K562 (cell line): Measurements from ENCODE around the gene JAK3. TPM values are rescaled to one million over a fixed set of nuclear protein-coding genes. Genes with fewer than 3 reads are reported as not detected.

ENCODE experiments used
- BDP1 ChIP-seq: IDR thresholded peaks from 3 replicates; pipeline ENCODE4 v1.6.1; 2011; ENCODE audit not compliant: insufficient read length, insufficient read depth
- CHCHD3 ChIP-seq: fragments of 250-450 bp; sonication (Bioruptor Pico); IDR thresholded peaks from 2 replicates; pipeline ENCODE4 v2.1.2; 2022; ENCODE audit warnings: mild to moderate bottlenecking
- CHD4 ChIP-seq: fragments of 200-600 bp; sonication (generic); IDR thresholded peaks from 3 replicates; pipeline ENCODE4 v1.6.1; 2012; ENCODE audit warnings: low read depth, mild to moderate bottlenecking, mixed read lengths, low read length, inconsistent platforms; ENCODE audit not compliant: insufficient read depth, insufficient replicate concordance, poor library complexity, severe bottlenecking
- CREBBP ChIP-seq: IDR thresholded peaks from one replicate; pipeline ENCODE4 v1.6.1; 2012; ENCODE audit warnings: low read depth, mild to moderate bottlenecking, control low read depth, inconsistent platforms, low read length
- CXXC5 ChIP-seq: fragments of 250-450 bp; sonication (Bioruptor Pico); IDR thresholded peaks from 2 replicates; pipeline ENCODE4 v1.8.0; 2022; ENCODE audit warnings: inconsistent platforms, mild to moderate bottlenecking, moderate library complexity
- DACH1 ChIP-seq: fragments of 450-650 bp; IDR thresholded peaks from 2 replicates; pipeline ENCODE4 v1.6.1; 2018; ENCODE audit not compliant: partially characterized antibody
- ETS2 ChIP-seq: IDR thresholded peaks from 2 replicates; pipeline ENCODE4 v1.6.1; 2016; ENCODE audit warnings: borderline replicate concordance, missing genetic modification characterization, mild to moderate bottlenecking, moderate library complexity, missing compliant biosample characterization; ENCODE audit not compliant: poor library complexity, severe bottlenecking
- GABPB2 ChIP-seq: fragments of 250-450 bp; sonication (Bioruptor Pico); conservative IDR thresholded peaks from 2 replicates; pipeline ENCODE4 v1.5.1; 2021; ENCODE audit warnings: mild to moderate bottlenecking
- GTF2A2 ChIP-seq: IDR thresholded peaks from 2 replicates; pipeline ENCODE4 v1.6.1; 2016; ENCODE audit warnings: mild to moderate bottlenecking, missing genetic modification characterization, missing compliant biosample characterization
- LEF1 ChIP-seq: fragments of 450-650 bp; IDR thresholded peaks from 2 replicates; pipeline ENCODE4 v1.6.1; 2016; ENCODE audit warnings: mild to moderate bottlenecking
- MBD2 ChIP-seq: sonication (generic); IDR thresholded peaks from 2 replicates; pipeline ENCODE4 v1.6.1; 2016; ENCODE audit warnings: low read depth, borderline replicate concordance
- NCOA4 ChIP-seq: fragments of 450-650 bp; IDR thresholded peaks from 2 replicates; pipeline ENCODE4 v1.6.1; 2018; ENCODE audit warnings: mild to moderate bottlenecking; ENCODE audit not compliant: partially characterized antibody
- SETDB1 ChIP-seq: IDR thresholded peaks from one replicate; pipeline ENCODE4 v1.6.1; 2012; ENCODE audit warnings: low read length, control low read depth, inconsistent platforms
- SP2 ChIP-seq: IDR thresholded peaks from 2 replicates; pipeline ENCODE4 v1.6.1; 2011; ENCODE audit warnings: mild to moderate bottlenecking, low read depth, low read length, moderate library complexity; ENCODE audit not compliant: poor library complexity, severe bottlenecking; ENCODE audit errors: extremely low read depth
- TFAP4 ChIP-seq: sonication (generic); formaldehyde crosslinking; IDR thresholded peaks from 2 replicates; pipeline ENCODE4 v1.8.0; 2022; ENCODE audit warnings: missing genetic modification reagents, mild to moderate bottlenecking, moderate library complexity, borderline replicate concordance
- TGIF2 ChIP-seq: sonication (generic); formaldehyde crosslinking; IDR thresholded peaks from 2 replicates; pipeline ENCODE4 v1.8.1; 2022; ENCODE audit warnings: mild to moderate bottlenecking, missing genetic modification reagents, moderate library complexity
- THAP12 ChIP-seq: fragments of 250-450 bp; sonication (Bioruptor Pico); IDR thresholded peaks from 2 replicates; pipeline ENCODE4 v1.9.0; 2021; ENCODE audit warnings: mild to moderate bottlenecking, inconsistent platforms
- polyA plus RNA-seq, 8 experiments: library from polyadenylated mRNA; depleted of rRNA in 4 of 8; stranded (reverse) in 5 of 8; unstranded in 3 of 8; fragments of >200 nt; fragmentation: Nextera tagmentation in 2 of 8; fragmentation: Illumina TruSeq in 1 of 8; extraction: Ambion mirVana in 2 of 8; extraction: Trizol in 1 of 8; gene quantifications; 2 replicates each; pipeline versions ENCODE4 v1.2.1 to v1.2.3, GENCODE V29; 2011 to 2014; ENCODE audit warnings: inconsistent platforms in 1 of 8, missing spikeins in 1 of 8
- total RNA-seq, 7 experiments: library from RNA; depleted of rRNA in 6 of 7; stranded (reverse); fragments of >200 nt in 6 of 7; fragmentation: Illumina TruSeq in 2 of 7; extraction: Trizol in 2 of 7; gene quantifications; 2 replicates each; pipeline versions ENCODE4 v1.2.1 to v1.2.3, GENCODE V29; 2011 to 2021; ENCODE audit warnings: low replicate concordance in 1 of 7
- TF ChIP-seq, protein P1 (sequence below): sonication (generic); formaldehyde crosslinking; IDR thresholded peaks from 2 replicates; pipeline ENCODE4 v1.5.0; 2020; ENCODE audit warnings: missing genetic modification reagents
- TF ChIP-seq, protein P2 (sequence below): fragments of 250-450 bp; sonication (Bioruptor Pico); IDR thresholded peaks from 2 replicates; pipeline ENCODE4 v1.8.0; 2022; ENCODE audit warnings: moderate library complexity, mild to moderate bottlenecking, inconsistent platforms

The JAK3 gene
- total and polyA plus RNA-seq, 9 of the 15 experiments (the other 6 are each of a cell fraction or from before 2014, with no cell fraction given): 0.01 to 0.18 (median 0.07) TPM; not detected in 1

DNA sequence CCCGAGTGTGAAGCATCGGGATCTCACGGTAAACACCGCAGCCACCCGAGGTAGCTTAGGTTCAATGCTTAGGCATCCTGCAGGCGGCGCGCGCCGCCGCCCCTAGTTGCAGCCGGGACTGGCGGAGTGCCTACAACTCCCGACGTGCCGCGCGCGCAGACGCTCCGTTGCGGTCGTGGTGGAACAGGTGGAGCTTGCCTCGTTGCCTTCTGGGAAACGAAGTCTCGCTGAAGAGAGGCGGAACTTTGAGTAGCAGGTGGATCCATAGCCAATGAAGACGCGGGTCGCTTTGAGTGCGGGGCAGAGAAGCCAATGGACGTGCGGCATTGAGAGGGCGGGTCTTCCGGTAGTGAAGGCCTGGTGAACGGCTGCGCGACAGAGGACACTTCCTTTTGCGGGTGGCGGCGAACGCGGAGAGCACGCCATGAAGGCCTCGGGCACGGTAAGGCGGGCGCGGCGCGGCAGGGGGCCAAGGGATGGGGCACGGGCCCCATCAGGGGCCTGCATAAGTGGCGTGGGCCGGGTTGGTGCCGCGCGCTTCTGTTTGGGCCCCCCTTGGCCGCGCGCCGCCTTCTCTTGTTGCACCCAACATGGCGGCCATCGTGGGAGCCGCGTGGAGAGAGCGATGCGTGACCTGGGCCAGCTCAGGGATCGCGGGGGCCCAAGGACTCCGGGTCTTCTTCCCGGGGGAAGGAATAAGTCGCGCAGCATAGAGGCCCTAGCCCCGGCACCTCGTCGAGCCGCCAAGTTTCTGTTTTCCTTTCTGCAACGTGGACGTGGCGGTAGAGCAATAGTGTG is 11.9 kb upstream of the JAK3 start, which contains the start of gene RPL18A (continued):
- TF ChIP-seq THAP12 (CRISPR knock-in tag) (peak; percentile 86), MBD2 (peak; percentile 99), SP2 (peak; percentile 93), SETDB1 (peak; percentile 80), BDP1 (no peak), CREBBP (no peak), DACH1 (no peak), GABPB2 (CRISPR knock-in tag) (no peak), GTF2A2 (tag) (0 out of 2 replicates have a peak, but pooled peaks have one; percentile 34), NCOA4 (no peak), TFAP4 (peak; percentile 97), CHD4 (no peak), ETS2 (no peak), CHCHD3 (0 out of 2 replicates have a peak, but pooled peaks have one; percentile 8), TGIF2 (CRISPR knock-in tag) (peak; percentile 31; the same call in 1 of the 2 replicates), CXXC5 (CRISPR knock-in tag) (peak; percentile 78), LEF1 (no peak)
- TF ChIP-seq, protein P1, sequence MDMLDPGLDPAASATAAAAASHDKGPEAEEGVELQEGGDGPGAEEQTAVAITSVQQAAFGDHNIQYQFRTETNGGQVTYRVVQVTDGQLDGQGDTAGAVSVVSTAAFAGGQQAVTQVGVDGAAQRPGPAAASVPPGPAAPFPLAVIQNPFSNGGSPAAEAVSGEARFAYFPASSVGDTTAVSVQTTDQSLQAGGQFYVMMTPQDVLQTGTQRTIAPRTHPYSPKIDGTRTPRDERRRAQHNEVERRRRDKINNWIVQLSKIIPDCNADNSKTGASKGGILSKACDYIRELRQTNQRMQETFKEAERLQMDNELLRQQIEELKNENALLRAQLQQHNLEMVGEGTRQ (CRISPR knock-in tag): no peak
- TF ChIP-seq, protein P2, sequence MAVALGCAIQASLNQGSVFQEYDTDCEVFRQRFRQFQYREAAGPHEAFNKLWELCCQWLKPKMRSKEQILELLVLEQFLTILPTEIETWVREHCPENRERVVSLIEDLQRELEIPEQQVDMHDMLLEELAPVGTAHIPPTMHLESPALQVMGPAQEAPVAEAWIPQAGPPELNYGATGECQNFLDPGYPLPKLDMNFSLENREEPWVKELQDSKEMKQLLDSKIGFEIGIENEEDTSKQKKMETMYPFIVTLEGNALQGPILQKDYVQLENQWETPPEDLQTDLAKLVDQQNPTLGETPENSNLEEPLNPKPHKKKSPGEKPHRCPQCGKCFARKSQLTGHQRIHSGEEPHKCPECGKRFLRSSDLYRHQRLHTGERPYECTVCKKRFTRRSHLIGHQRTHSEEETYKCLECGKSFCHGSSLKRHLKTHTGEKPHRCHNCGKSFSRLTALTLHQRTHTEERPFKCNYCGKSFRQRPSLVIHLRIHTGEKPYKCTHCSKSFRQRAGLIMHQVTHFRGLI: 0 out of 2 replicates have a peak, but pooled peaks have one; percentile 15
